Measurements from ENCODE around the gene SERF1A.
"Not testable (repeated sequence)": the region's sequence is repeated elsewhere in the genome, so short reads cannot be mapped to it uniquely, and the experiment has no call there.

- TF ChIP-seq CTCF (IDR thresholded peaks at IDR 0.05); ZFX (IDR thresholded peaks at IDR 0.05; ENCODE audit: borderline replicate concordance): not testable (repeated sequence)
These were observed 24.7 kb downstream of the SERF1A start for GRCh38 chr5:70925211-70925562.
